Peyer's patch (tissue), 4 donors: ENCODE results near the gene TMEM52. TPM values are rescaled to one million over a fixed set of nuclear protein-coding genes. Genes with fewer than 3 reads are reported as not detected.

Experiments used
- DNase-seq, 3 donors: peaks; one replicate each; pipeline ENCODE4 v3.0.0-alpha.2; 2017 to 2019
- H3K27ac ChIP-seq, 4 donors: fragments of 200-600 bp; sonication (generic); one replicate each; pipeline ENCODE4 v1.5.1; 2016 to 2019
- H3K27me3 ChIP-seq, 2 donors: fragments of 200-600 bp; sonication (generic); one replicate each; pipeline ENCODE4 v1.5.1; 2019
- H3K36me3 ChIP-seq, 3 donors: fragments of 200-600 bp; sonication (generic); one replicate each; pipeline ENCODE4 v1.5.1; 2016 to 2019
- H3K4me1 ChIP-seq, 4 donors: fragments of 200-600 bp; sonication (generic); one replicate each; pipeline ENCODE4 v1.5.1; 2016 to 2019
- H3K4me3 ChIP-seq, 4 donors: fragments of 200-600 bp; sonication (generic); 1 replicate in 3 of 4; 2 replicates in 1 of 4; pipeline ENCODE4 v1.5.1; 2016 to 2019; ENCODE audit warnings: mild to moderate bottlenecking in 1 of 4
- H3K9me3 ChIP-seq, 4 donors: fragments of 200-600 bp; sonication (generic); one replicate each; pipeline ENCODE4 v1.5.1; 2016 to 2019; ENCODE audit warnings: mild to moderate bottlenecking in 1 of 4
- CTCF ChIP-seq, 6 experiments: fragments of 450-650 bp in 4 of 6; fragments of 200-600 bp in 2 of 6; sonication (generic) in 1 of 6; IDR thresholded peaks; one replicate each; pipeline ENCODE4 v1.5.1; 2017 to 2019; ENCODE audit warnings: antibody characterized with exemption in 6 of 6, mild to moderate bottlenecking in 3 of 6, moderate library complexity in 1 of 6
- POLR2A ChIP-seq, 2 donors: fragments of 450-650 bp; IDR thresholded peaks; one replicate each; pipeline ENCODE4 v1.5.1; 2017; ENCODE audit warnings: antibody characterized with exemption in 2 of 2, mild to moderate bottlenecking in 2 of 2, moderate library complexity in 2 of 2
- total RNA-seq, 4 donors: library from RNA; depleted of rRNA; stranded (reverse); fragments of >200 nt; gene quantifications; one replicate each; pipeline ENCODE4 v1.1.0, GENCODE V29; 2016

TMEM52 gene
- total RNA-seq, 4 donors from 2014 or later: 2.2 to 11.6 (median 6.4) TPM

- Histone ChIP-seq H3K36me3 (no peaks in the 10 kb centered on the region), H3K4me3 (peak overlapping the region; percentile 79 to 95 (median 88)), H3K4me1 (peaks cover 8 to 70% (median 42%) of the 10 kb centered on the region in 4 donors), H3K27ac (peak overlapping the region; percentile 97 to 99 (median 99)), H3K27me3 (no peaks in the 10 kb centered on the region), H3K9me3 (no peaks in the 10 kb centered on the region)
- TF ChIP-seq POLR2A (IDR thresholded peaks at IDR 0.05) (peak in 1 of 2 donors; percentile 26), CTCF (IDR thresholded peaks at IDR 0.05) (no peak)
- DNase-seq: no peak
These were observed 26.9 kb downstream of the TMEM52 start for GRCh38 chr1:1892079-1892762.

DNA sequence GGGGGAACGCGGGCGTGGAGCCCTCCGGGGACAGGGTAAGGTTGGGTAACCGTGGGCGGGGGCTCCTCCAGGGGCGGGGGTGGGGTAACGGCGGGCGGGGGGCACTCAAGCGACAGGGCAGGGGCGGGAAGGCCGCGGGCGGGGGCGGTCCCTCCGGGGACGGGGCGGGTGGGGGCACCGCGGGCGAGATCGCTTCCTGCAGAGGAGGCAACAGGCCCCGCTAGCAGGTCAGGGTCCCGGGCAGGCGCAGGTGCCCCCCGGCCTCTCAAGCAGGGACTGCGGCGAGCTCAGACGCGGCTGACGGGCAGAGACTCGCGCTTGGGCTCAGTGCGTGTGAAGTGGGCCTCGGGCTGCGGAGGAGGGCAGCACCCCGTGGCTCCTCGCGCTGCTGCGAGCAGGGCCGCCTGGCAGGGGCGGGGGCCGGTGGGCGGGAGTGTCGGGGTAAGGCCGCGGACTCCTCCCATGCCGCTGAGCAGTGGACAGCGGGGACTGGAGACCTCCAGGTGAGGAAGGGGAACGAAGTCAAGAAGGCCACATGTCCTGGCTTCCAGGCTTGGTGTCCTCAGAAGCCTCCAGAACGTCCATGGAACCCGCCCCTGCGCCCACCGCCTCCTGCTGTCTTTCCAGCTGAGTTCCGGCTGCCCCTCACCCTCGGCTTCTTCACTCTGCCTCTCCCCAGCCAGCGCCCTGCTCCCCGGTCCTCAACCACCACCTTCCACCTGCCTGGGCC lies 27.6 kb downstream of the TMEM52 start:
- Histone ChIP-seq H3K36me3 (no peaks in the 10 kb centered on the region), H3K4me3 (peak overlapping the region; percentile 79 to 95 (median 88)), H3K9me3 (no peaks in the 10 kb centered on the region), H3K4me1 (peaks cover 8 to 74% (median 42%) of the 10 kb centered on the region in 4 donors), H3K27ac (peak overlapping the region; percentile 97 to 99 (median 99)), H3K27me3 (no peaks in the 10 kb centered on the region)
- no peak for TF ChIP-seq CTCF (IDR thresholded peaks at IDR 0.05)
- peak in 1 of 2 donors; percentile 56 for TF ChIP-seq POLR2A (IDR thresholded peaks at IDR 0.05)
- DNase-seq: peak; percentile 88 to 94 (median 89)

DNA sequence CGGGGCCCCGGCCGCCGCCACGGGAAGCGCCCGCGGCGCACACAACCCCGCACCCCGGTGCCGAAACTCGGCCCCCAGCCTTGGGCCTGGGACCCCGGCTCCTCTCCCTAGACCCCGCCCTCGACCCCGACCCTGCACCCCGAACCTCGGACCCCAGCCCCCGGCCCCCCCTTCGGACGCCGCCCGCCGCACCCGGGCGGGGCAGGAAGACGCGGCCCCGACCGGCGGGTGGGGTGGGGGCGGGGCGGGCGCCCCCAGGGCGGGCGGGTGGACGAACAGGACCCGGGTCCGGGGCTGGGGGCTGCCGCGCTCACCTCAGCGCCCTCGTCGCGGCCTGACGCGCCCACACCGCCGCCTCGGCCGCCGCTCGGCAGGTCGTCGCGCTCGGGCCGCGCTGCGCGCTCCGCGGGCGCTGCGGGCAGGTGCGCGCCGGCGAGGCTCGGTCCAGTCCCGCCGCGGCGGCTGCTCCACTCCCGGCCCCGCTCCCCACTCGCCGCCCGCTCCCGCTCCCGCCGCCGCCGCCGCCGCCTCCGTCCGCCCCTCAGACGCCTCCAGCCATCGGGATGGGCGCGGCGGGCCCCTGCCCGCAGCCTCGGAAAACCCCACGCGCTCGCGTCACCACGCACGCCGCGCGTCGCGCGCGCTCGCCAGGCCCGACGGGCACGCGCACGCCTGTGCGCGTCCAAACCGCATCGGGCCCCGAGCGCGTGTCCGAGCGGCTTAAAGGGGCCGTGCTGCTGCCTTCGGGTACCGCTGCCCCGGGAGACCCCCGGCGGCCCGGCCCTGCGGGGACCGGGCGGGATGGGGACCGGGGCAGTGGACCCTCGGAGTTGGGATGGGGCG lies 28.4 kb downstream of the TMEM52 start, which contains the start of gene GNB1:
TSS of gene GNB1 (minus strand) at position 582 of the 843 bp plus-strand sequence. CDS start 65,634 bp downstream, outside the sequence.
- Histone ChIP-seq H3K27ac (peak within 1 kb of the TSS; percentile 97 to 99 (median 99)), H3K9me3 (no peaks in the 10 kb centered on the region), H3K4me3 (peak within 1 kb of the TSS; percentile 79 to 95 (median 88)), H3K4me1 (peaks cover 6 to 66% (median 37%) of the 10 kb centered on the region in 4 donors), H3K36me3 (no peaks in the 10 kb centered on the region), H3K27me3 (no peaks in the 10 kb centered on the region)
- DNase-seq: peak; percentile 82 to 95 (median 93)
- TF ChIP-seq CTCF (IDR thresholded peaks at IDR 0.05) (peak in 1 of 6 experiments; percentile 7), POLR2A (IDR thresholded peaks at IDR 0.05) (peak in 1 of 2 donors; percentile 89)

- Histone ChIP-seq H3K27ac (peak overlapping the region; percentile 97 to 99 (median 99)), H3K36me3 (no peaks in the 10 kb centered on the region), H3K4me3 (peak overlapping the region; percentile 79 to 95 (median 88)), H3K4me1 (peaks cover 0 to 59% (median 31%) of the 10 kb centered on the region in 4 donors), H3K27me3 (no peaks in the 10 kb centered on the region), H3K9me3 (no peaks in the 10 kb centered on the region)
- TF ChIP-seq CTCF (IDR thresholded peaks at IDR 0.05): no peak
- no peak for TF ChIP-seq POLR2A (IDR thresholded peaks at IDR 0.05)
- DNase-seq: peak; percentile 51 to 76 (median 73)
These were observed 29.1 kb downstream of the TMEM52 start for GRCh38 chr1:1889847-1890505.
